ENCODE data around the gene IL3RA. TPM values are rescaled to one million over a fixed set of nuclear protein-coding genes. Genes with fewer than 3 reads are reported as not detected.
"Not testable (repeated sequence)": the region's sequence is repeated elsewhere in the genome, so short reads cannot be mapped to it uniquely, and the experiment has no call there.

IL3RA gene
- polyA plus RNA-seq, 4 donors, result 10.4 to 13.6 (median 11.5) TPM

- no peak for DNase-seq (ENCODE audit: low read depth in 4 of 4, low spot score in 3 of 4)
Observed at GRCh38 chrX:1327651-1328304, 8.8 kb upstream of the IL3RA start.

DNA sequence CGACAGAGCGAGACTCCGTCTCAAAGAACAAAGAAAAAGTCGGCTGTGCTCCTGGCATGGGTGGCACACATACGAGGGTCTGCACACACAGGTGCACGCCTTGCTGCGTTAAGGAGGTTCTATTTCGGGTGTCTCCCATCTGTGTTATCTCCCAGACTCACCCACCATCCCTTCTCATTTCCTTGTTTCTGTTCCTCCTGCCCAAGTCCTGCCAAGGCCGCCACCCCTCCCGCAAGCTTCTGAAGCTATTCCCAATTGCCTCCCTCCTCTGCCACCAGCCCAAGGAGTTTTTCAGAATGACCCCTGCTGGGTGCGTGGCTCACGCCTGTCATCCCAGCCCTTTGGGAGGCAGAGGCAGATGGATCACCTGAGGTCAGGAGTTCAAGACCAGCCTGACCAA is 6.0 kb upstream of the IL3RA start:
- no peak for DNase-seq (ENCODE audit: low read depth in 4 of 4, low spot score in 3 of 4)

DNA sequence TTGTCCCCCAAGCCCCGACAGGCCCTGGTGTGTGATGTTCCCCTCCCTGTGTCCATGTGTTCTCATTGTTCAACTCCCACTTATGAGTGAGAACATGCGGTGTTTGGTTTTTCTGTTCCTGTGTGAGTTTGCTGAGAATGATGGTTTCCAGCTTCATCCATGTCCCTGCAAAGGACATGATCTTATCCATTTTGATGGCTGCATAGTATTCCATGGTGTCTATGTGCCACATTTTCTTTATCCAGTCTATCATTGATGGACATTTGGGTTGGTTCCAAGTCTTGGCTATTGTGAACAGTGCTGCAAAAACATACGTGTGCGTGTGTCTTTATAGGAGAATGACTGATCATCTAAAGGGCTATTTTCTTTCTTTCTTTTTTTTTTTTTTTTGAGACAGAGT is 4.2 kb upstream of the IL3RA start:
- not testable (repeated sequence) for DNase-seq (ENCODE audit: low read depth in 4 of 4, low spot score in 3 of 4)

GRCh38 chrX:1334854-1335253 is 1.7 kb upstream of the IL3RA start:
- DNase-seq (ENCODE audit: low read depth in 4 of 4, low spot score in 3 of 4), result no peak

DNA sequence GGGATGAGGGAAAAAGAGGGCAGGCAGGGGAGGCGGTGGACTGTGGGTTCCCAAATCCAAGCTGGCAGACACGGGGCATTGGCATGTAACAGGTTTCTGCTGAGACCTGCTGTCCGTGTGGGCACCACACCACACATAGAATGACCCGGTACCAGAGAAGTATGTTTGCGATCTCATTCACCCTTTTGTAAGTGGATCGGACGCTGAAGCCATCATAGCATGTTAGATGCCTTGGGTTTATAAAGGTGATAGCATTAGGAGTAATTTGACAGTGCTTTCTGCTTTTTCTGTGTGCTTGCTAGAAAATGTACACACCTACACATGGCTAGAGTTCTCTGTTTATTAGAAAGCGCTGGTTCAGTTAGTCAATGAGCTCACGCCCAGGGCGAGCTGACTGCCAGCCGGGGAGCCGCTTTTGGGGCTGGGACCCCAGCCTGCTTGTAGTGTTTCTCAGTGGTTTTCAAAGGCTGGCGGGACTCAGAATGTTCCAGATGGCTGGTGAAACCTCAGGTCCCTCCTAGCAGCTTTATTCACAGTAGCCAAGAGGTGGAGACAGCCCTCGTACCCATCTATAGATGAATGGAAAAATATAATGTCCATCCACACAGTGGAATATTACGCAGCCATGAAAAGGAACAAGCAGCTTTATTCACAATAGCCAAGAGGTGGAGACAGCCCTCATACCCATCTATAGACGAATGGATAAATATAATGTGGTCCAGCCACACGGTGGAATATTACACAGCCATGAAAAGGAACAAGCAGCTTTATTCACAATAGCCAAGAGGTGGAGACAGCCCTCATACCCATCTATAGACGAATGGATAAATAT is 579 bp downstream of the IL3RA start:
- no peak for DNase-seq (ENCODE audit: low read depth in 4 of 4, low spot score in 3 of 4)

GRCh38 chrX:1341545-1342184 is 5.1 kb downstream of the IL3RA start:
- no peak for DNase-seq (ENCODE audit: low read depth in 4 of 4, low spot score in 3 of 4)

DNA sequence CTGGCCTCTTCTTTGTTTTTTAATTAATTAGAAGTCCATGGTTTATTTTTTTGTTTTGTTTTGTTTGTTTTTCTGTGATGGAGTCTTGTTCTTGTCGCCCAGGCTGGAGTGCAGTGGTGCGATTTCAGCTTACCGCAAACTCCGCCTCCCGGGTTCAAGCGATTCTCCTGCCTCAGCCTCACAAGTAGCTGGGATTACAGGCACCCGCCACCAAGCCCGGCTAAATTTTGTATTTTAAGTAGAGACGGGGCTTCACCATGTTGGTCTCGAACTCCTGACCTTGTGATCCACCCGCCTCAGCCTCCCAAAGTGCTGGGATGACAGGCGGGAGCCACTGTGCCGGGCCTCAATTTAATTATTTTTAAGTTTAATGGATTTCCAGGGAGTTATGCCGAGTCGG is 13.0 kb downstream of the IL3RA start:
- not testable (repeated sequence) for DNase-seq (ENCODE audit: low read depth in 4 of 4, low spot score in 3 of 4)

DNA sequence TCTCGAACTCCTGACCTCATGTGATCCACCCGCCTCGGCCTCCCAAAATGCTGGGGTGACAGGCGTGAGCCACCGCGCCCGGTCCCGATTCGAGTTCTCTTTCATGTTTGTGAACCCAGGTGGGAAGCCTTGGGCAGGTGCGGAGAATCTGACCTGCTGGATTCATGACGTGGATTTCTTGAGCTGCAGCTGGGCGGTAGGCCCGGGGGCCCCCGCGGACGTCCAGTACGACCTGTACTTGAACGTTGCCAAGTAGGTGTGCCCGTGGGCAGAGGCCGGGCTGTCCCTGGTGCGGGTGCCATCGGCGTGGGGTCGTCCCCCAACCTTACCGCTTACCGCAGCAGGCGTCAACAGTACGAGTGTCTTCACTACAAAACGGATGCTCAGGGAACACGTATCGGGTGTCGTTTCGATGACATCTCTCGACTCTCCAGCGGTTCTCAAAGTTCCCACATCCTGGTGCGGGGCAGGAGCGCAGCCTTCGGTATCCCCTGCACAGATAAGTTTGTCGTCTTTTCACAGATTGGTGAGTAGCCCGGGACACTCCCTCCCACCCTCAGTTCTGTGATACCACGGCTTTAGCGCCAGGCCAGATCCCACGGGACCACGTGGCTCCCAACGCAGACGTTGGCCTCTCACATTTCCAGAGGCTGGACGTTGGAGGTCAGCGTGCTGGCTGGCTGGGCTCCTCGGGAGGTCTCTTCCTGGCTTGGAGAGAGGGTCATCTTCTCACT is 15.6 kb downstream of the IL3RA start:
- no peak for DNase-seq (ENCODE audit: low read depth in 4 of 4, low spot score in 3 of 4)

DNA sequence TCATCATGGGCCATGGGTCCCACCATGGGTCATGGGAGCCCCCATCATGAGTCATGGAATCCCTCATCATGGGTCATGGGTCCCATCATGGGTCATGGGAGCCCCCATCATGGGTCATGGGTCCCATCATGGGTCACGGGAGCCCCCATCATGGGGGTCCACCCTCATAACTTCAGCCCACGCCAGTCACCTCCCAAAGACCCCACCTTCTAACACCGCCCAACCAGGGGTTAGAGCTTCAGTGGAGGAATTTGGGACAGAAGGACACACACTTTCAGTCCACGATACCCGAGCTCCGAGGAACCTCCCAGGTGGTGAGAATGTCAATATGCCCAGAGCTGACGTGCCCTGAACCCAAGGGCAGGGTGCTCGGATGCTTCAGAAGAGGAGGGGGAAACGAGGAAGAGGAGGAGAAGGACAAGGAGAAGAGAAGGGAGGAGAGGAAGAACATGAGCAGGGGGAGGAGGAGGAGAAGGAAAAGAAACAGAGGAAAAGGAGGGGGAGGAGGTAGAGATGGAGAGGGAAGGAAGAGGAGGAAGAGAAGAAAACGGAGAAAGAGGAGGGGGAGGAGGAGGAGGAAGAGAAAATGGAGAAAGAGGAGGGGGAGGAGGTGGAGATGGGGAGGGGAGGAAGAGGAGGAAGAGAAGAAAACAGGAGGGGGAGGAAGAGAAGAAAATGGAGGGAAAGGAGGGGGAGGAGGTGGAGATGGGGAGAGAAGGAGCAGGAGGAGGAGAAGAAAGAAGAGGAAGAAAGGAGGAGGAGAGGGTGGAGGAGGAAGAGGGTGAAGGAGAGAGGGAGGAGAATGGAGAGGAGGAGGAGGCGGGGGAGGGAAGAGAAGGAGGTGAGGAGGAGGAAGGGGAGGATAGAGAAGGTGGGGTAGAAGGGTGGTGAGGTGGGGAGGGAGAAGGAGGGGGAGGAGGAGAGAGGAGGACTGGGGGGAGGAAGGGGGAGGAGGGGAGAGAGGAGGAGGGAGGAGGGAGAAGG is 17.7 kb downstream of the IL3RA start:
- no peak for DNase-seq (ENCODE audit: low read depth in 4 of 4, low spot score in 3 of 4)

DNA sequence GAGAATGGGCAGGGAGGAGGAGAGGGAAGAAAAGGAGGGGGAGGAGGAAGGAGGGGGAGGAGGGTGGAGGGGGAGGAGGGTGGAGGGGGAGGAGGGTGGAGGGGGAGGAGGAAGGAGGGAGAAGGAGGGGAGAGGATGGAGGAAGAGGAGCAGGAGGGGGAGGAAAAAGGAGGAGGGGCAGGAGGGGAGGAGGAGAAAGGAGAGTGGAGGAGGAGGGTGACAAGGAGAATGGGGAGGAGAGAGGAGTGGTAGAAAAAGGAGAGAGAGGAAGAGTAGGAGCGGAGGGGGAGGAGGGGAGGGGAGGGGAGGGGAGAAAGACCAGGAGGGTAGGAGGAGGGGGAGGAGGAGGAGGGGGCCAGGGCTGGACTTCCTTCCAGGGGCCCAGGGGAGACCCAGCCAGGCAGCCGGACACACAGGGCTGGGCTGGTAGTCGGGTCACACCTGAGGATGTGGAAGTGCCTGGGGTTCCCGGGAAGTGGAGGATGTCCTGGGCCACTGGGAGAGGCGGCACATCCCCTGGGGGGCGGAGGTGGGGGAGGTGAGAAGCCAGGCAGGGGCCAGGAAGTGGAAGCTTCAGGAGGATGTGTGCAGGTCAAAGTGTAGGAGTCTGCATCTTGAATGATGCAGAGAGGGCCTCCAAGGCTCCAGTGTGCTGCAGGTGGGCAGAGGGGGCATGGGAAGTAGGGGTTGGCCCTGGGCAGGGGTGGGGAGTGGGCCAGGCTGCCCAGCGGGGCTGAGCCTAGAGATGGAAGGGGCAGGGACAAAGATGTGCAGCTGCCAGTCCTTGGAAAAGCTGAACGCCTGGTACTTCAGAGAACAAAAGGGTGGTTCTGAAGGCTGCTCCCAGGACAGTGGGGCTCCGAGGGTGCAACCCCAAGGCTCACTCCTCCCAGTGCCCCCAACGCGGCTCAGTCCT is 18.8 kb downstream of the IL3RA start:
- no peak for DNase-seq (ENCODE audit: low read depth in 4 of 4, low spot score in 3 of 4)

DNA sequence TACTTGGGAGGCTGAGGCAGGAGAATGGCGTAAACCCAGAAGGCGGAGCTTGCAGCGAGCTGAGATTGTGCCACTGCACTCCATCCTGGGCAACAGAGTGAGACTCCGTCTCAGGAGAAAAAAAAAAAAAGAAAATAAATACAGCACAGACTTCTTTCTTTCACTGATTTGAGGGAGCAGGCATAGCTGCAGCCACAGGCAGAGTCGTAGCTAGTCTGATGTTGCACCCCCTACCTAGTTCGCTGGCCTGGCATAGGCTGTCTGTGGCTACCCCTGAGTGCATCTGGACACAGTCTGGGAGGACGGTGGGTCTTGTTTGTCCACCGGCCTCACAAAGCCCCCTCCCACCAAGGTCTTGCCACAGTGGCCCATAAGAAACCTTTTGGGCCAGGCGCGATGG is 21.4 kb downstream of the IL3RA start:
- no peak for DNase-seq (ENCODE audit: low read depth in 4 of 4, low spot score in 3 of 4)

DNA sequence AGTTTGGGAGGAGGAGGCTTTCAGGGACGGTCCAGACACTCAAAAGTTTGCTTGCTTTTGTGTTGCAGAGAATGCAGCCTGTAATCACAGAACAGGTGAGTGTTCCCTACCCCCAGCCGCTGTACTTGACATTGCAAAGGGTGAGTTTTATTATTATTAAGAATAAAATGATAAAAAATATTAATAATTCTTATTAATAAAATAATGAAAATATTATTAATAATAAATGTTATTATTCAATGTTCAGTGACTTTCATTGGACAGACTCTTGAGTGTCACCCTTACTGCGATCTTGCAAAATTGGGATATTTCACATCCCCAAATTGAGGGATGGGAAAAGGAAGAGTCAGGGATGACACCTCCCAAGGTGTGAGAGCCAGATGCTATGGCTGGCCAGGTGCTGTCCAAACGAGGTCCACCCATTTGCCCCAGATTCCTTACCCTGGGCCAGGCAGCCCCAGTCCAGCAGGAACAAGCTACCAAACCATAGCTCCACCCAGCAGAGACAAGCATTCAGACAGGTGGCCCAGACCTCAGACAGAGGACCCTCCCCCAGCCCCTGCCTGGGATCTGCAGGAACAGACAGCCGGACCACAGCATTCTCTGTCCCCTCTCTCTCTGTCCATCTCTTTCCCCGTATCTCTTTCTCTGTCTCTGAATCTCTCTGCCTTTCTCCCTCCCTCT is 22.4 kb downstream of the IL3RA start:
- no peak for DNase-seq (ENCODE audit: low read depth in 4 of 4, low spot score in 3 of 4)

GRCh38 chrX:1359477-1359873 is 22.9 kb downstream of the IL3RA start:
- no peak for DNase-seq (ENCODE audit: low read depth in 4 of 4, low spot score in 3 of 4)

DNA sequence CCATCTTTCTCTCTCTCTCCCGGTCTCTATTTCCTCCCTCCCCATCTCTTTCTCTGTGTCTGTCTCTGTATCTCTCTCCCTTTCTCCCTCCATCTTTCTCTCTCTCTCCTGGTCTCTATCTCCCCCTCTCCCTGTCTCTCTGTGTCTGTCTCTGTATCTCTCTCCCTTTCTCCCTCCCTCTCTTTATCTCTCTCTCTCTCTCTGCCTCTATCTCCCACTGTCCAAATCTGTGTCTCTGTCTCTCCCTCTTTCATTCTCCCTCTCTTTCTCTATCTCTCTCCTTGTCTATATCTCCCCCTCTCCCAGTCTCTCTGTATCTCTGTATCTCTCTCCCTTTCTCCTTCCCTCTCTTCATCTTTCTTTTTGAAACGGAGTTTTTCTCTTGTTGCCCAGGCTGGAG is 23.6 kb downstream of the IL3RA start:
- DNase-seq (ENCODE audit: low read depth in 4 of 4, low spot score in 3 of 4), result no peak

DNA sequence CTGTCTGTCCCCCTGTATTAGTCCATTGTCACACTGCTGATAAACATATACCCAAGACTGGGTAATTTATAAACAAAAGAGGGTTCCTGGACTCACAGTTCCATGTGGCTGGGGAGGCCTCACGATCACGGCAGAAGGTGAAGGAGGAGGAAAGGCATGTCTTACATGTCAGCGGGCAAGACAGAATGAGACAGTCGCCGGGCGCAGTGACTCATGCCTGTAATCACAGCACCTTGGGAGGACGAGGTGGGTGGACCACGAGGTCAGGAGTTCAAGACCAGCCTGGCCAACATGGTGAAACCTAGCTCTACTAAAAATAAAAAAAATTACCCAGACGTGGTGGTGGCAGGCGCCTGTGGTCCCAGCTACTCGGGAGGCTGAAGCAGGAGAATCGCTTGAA is 24.7 kb downstream of the IL3RA start:
- no peak for DNase-seq (ENCODE audit: low read depth in 4 of 4, low spot score in 3 of 4)

- DNase-seq (ENCODE audit: low read depth in 4 of 4, low spot score in 3 of 4), result no peak
Observed at GRCh38 chrX:1361910-1362309, 25.3 kb downstream of the IL3RA start.

- DNase-seq (ENCODE audit: low read depth in 4 of 4, low spot score in 3 of 4), result not testable (repeated sequence)
Observed at GRCh38 chrX:1366363-1366762, 29.8 kb downstream of the IL3RA start.

DNA sequence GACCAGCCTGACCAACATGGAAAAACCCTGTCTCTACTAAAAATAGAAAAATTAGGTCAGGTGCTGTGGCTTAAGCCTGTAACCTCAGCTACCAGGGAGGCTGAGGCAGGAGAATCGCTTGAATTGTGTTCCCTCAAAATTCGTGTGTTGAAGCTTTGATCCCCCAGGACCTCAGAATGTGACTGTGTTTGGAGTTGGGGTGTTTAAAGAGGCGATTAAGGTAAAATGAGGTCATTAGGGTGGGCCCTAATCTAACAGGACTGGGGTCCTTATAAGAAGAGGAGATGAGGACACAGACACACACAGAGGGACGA is 31.8 kb downstream of the IL3RA start:
- DNase-seq (ENCODE audit: low read depth in 4 of 4, low spot score in 3 of 4), result no peak
